Stimulated activated CD4-positive, alpha-beta T cell treated with anti-CD3 and anti-CD28 coated beads, Interleukin-15, amount 100 ng/mL, for 48 hours (primary cell): Measurements from ENCODE around the gene SLC35D1.

Experiments
- DNase-seq, 2 donors: peaks; one replicate each; pipeline ENCODE4 v3.0.0-alpha.2; 2020; ENCODE audit warnings: low read depth in 2 of 2

The SLC35D1 gene

DNA sequence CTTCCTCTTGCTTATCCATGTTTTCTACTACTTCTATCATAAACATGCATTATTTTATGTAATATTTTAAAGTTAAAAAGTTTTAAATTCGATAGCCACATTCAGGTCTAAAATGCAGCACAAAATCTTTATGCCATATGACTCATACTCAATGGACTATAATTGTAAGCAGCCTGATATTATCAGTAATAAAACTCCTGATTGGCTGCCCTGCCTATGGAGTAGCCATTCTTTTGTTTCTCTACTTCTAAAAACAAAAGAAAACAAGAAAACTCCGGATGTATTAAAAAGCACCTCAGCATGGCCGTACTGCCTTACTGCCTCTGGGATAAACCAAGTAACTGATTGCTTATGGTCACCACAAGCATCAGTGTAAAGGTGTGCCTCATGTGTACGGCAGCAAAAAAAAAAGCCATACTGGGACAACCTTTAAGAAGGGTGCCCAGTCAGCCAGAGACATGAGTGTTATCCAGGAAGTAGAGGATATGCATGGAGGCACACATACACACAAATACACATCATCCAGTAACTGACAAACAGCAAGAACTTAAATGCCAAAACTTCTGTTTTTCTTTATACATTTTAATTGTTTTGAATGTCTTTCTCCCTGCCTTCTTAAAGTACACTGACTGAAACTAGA lies 9.2 kb downstream of the SLC35D1 start:
- no peak for DNase-seq

DNA sequence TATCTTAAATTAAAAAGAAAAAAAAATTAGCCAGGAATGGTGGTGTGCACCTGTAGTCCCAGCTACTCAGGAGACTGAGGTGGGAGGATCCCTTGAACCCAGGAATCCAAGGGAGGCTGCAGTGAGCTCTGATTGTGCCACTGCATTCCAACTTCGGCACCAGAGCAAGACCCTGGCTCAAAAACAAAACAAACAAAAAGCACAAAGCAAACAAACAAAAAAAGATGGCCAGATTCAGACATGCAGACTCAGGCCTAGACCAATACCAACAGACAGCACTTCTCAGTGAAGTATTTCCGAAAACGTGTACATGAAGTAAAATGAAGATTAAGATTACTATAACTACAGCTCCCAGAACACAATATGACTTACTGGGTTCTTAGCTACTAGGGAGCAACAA lies 10.6 kb downstream of the SLC35D1 start:
- no peak for DNase-seq

DNA sequence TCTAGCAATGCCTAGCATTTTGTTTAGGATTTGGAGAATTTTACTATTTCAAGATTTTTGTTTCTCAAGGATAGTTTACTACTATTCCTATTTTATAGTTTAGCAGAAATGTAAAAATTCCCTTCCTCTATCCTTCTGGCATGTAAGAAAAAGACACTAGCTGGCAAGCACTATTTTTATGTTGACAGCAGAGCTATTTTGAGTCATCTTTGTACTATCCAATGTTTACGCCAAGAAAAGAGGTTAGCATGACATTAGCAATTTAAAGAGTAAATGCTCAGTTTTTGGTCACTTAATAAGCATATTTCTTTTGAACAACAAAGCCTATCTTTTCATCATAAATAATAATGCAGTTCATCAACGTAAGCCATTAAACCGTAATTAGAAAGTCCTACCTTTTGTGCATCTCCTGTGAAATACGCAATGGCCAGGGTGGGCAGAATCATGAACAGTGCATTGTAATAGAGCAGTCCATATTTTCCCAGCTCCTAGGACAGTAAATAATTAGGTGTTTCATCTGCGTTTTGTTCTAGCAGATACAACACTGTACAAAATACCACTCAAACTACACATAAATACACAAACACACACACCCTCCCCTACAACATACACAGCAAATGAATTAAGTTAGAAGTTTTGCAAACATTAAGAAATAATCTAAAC lies 12.0 kb downstream of the SLC35D1 start:
- DNase-seq = no peak

DNA sequence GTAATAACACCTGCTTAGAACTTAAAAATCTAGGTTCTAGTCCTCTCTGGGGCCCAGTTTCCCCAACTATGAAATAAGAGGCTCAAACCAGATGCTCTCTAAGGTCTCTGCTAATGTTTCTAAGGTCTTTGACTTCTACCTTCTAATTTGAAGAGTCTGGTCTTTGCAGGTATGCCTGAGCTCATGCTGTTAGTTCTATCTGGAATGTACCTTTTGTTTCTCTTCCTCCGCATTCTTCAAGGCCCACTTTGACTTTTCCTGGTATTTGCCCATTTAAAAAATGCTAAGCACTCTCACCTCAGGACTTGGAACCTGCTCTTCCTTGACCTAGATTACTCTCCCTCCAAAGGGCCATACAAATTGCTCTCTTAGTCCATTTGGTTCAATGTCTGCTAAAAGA lies 13.5 kb downstream of the SLC35D1 start:
- no peak for DNase-seq

DNA sequence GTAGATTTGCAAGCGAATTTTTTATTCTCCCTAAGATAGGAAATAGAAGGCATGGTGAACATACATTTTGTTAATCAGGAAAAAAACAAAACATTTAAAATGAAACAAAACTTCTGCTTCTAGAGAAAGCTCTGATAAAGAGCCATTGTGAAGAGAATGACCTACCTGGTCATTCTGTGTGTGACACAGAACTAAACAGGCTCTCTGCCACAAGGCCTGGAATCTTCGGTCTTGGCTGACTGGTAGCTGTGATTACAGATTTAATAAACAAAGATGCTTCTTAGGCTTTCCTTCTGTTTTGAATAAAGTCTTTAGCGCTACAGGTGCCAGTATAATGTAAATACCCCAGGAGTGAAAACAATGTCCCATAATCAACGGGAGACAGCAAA lies 22.1 kb downstream of the SLC35D1 start:
- no peak for DNase-seq

DNA sequence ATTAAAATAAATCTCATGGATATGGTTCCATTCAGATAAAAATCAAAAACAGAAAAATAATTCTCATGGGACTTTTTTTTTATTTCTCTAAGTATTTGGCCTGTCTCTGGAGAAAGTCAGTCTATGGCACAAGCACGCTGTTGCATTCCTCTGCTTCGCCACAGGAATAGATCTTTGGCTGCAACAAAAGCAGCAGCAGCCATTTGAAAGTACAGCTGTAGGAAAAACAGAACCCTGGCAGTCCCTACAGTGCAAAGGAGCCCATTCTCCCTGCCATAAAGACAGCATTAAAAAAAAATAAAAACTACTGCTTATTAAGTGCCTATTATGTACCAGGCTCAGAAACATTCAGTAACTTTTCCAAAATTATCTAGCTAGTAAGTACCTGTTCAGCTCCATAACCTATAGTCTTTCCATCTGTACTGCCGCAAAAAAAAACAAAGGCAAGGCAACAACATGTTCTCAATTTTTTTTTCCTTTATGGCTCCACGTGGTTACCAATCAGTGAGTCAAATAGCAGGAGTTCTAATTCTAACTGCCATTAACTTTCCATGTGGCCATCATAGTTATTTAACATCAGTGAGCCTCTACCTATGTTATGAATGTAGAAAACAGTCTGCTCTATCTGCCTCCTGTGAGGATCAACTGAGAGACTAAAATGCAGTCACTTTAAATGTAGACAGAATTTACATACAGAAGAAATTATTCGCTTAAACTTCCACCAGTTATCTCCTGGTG lies 22.7 kb downstream of the SLC35D1 start:
- no peak for DNase-seq

DNA sequence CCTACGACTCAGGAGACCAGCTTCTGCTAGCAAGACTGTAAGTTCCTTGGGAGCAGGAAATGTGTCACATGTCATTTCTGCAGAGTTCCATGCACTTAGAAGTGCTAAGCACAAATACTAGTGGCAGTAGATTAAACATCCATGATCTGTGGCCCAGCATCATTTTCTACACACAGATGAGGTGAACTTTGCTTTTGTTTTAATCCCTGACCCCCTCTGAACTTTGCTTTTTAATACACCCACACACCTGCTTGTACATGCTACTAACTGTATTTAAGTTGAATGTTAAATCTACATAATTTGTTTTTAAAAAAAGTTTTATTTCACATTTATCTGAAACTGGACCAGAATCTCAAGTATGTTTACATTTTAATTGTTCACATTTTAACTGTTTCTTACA lies 24.5 kb downstream of the SLC35D1 start:
- DNase-seq = no peak

DNA sequence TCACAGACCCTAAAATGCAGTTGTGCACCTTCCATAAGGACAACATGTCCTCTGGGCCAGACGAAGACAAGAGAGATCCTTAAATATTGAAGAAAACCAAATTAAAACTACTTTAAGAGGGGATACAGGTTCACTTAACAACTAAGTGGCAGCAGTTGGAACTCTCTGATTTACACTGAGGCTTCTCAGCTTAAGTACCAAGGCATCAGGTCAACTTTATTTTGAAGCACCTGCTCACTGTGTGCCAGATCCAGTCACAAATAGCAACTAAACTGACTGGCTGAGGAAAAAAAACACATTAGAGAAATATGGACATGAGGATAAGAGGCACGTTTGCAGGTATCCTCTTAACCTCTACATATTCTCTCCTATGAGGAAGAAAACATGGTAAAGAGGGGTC lies 33.2 kb downstream of the SLC35D1 start:
- DNase-seq = no peak

DNA sequence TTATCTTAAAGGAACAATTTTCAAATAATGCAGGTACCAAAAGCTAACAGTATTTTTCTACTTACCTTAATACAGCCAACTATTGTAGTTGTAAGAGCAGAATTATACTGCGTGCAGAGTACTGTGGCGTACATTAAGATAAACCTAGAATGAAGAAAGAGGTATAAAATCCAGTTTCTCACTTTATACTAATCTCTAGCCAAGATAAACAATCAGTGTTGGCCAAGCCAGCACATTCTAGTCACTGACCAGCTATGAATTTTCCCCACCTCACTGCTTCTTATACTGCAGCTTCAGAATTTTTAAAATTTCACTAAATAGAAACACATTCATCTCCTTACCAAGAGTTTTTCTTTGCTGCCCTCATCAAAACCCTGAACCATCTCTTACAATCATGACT lies 33.6 kb downstream of the SLC35D1 start:
- no peak for DNase-seq

DNA sequence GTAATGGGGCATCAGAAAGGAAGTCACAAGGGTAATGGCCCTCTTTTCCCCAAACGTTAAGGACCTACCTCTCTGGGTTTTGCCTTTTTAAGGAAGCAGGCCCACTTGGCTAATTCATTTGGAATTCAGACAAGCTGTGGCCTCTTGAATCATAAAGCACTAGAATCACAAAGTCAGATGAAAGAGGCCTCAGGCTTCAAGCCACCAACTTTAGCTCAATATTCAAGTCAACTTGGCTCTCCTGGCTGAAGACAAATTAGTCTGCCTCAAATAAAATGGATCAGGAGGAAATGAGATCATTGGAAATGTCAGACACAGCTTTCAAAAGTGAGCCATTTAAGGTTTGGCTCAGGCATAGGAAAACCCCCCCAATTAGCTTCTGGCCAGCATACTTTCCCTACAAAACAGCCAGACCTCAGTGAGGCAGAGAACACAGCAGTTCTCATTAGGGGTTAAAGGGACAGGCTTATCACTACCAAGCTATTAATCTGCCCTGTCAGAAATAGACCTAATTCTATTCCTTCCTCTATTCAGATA lies 34.3 kb downstream of the SLC35D1 start:
- DNase-seq = no peak

DNA sequence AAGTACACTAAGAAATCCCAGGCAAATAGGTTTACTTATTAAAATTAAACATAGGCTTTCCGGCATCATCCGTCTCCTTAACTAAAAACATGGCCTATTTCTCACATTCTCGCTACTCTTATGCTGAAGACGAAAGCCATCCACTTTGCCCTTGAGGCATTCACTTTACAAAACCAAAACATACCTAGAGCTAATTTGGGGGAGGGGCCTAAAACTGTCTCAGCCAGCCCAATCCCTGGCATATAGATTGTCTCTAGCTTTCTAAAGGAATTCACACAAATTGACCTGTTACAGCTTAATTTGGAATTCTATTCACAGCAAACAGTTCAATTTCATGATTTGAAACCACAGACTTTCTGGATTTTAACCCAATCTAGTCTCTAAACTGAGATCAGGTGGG lies 34.8 kb downstream of the SLC35D1 start:
- no peak for DNase-seq

DNA sequence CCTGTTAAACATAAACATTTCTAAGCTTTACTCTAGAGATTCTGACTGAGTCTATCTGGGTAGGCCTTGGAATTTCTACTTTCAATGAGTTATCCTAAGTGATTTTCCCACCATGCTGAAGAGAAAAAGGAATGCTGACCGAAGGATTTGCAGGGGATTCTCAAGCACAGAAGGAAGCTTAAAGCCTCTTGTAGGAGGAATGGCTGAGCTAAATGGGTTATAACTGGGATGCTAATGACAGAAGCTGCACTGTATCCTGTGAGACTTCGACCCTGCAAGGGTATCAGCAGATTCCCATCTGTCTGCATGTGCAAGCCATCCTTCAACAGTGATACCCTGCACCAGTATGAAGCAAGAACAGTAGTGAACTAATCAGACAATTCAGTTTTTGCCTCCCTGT lies 35.4 kb downstream of the SLC35D1 start:
- DNase-seq = no peak

DNA sequence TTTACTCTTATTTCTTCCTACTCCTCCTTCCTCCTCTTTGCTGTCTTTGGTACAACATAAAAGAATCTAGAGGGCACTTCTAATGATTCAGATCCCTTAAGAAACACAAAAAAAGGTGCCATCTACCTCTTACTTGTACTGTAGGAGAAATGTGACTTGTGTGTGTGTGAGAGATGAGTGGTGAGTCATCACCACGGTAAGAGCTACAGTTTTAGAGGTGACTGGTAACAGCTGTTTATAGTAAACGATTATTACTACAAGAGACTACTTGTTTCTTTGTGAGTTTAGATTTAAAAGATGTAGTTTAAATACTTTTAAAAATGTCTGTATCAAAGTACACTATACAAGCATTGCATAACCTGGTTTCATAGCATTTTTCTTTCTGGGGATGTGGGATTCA lies 40.4 kb downstream of the SLC35D1 start:
- no peak for DNase-seq

DNA sequence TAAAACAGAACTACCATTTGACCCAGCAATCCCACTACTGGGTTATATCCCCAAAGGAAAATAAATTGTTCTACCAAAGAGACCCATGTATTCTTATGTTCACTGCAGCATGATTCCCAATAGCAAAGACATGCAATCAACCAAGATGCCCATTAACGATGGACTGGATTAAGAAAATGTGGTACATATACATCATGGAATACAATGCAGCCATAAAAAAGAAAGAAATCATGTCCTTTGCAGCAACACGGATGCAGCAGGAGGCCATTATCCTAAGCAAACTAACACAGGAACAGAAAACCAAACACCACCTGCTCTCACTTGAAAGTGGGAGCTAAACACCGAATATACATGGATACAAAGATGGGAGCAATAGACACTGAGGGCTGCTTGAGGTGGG lies 44.2 kb downstream of the SLC35D1 start:
- no peak for DNase-seq

DNA sequence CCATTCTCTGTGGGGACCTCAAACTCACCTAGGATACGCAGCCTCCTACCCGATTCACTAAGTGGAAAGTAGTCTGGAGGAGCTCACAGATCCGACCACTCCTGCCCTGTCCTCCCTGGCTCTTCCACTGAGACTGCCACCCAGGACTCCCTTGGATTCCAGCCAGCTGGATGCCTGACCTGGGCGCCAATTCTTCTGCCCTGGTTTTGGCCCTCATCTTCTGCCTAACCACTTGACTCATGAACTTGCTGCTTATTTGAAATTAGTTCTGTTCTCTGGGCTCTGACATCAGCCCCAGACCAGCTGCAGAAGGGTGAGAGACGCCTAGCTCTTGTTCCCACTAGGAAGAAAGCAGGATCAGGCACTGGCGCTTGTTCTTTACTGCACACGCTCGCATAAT lies 48.9 kb downstream of the SLC35D1 start:
- DNase-seq = no peak

DNA sequence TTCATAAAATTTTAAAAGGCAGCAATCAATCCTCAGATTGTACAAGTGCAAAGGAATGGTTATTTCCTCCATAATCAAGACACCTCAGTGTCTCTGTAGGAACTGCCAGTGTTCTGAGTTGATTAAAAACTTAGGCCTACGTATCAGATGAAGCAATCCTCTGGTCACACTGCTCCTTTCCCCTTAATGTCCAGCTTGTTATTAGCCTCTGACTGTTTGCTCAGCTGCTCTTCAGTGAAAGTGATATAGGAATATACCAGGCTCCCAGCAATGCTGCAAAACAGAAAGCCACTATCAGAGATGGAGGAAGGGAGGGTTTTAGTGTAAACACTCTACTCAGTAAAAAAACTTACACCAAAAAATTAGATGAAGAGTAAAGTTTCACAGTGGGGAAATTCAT lies 49.8 kb downstream of the SLC35D1 start:
- no peak for DNase-seq

DNA sequence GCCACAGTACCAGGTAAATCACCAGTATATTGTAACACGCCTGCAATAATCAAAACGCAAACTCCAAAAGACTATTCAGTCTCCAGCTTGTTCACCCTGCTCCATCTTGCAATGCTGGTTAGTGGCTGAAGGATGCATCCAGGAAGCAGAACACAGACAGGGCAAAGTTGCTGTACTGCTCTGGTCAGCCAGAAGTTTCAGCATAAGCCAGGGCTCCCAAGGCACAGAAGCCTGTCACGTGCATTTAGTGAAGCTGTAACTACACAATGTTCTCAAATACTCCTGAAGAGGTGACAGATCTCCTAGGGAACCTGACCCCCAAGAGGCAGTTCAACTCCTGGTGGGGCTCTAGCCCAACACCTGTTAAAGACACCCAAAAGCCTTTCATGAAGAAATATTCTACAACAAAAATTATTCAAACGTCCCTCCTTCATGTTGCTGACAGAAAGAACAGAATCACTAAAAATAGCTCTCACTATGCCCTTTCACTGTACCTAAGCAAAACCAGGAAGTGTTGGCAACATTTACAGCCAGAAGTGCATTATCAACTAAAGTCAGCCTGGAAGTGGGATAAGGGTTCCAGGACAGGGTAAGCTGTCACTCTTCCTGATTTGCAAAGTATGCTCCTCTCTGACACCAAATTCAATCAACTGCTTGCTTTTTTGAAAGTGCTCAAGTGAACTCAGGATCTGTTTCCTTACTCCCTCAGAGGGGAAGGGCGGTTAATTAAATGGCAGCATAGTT lies 52.1 kb downstream of the SLC35D1 start:
- DNase-seq = no peak

DNA sequence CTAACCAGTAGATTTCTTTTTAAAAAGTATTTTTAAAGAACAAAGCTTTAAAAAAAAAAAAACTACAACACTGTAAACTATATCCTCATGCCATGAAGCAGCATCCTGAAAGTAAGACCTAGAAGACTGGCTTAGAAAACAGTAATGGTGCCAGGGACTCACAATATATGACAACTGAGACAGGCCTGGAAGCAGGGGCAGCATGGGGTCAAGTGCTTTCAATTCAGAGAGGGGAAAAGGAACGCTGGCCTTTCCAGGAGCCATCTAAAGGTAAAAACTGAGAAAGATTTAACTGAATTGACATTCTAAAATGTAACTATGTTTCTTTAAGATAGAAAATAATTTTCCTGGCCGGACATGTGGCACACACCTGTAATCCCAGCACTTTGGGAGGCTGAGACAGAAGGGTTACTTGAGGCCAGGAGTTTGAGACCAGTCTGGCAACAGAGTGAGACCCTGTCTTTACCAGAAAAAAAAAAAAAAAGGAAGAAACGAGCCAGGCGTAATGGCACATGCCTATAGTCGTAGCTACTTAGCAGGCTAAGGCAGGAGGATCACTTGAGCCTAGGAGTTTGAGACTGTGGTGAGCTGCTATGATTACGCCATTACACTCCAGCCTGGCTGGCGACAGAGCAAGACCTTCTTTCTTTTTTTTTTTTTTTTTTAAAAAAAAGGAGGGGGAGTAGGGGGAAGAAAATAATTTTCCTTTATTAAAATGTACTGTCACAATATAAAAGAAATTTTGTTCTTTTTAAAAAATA lies 54.1 kb downstream of the SLC35D1 start:
- DNase-seq = no peak

DNA sequence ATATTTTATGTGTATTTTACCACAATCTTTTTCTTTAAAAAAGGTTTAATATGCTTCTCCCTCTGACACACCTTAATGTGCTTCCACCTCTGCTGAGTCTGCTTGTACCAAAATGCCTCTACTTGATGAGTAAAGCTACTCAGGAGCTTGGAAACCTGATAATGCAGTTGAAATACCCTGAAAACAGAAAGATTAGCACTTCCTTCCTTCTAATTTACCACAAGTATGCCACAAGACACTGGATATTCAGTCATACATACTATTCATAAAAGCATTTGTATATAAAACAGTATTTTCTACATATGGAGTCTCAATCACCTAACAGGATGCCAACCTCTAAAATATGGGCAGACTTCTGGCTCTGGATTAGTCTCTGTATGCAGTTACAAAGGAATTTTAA lies 55.0 kb downstream of the SLC35D1 start:
- no peak for DNase-seq

DNA sequence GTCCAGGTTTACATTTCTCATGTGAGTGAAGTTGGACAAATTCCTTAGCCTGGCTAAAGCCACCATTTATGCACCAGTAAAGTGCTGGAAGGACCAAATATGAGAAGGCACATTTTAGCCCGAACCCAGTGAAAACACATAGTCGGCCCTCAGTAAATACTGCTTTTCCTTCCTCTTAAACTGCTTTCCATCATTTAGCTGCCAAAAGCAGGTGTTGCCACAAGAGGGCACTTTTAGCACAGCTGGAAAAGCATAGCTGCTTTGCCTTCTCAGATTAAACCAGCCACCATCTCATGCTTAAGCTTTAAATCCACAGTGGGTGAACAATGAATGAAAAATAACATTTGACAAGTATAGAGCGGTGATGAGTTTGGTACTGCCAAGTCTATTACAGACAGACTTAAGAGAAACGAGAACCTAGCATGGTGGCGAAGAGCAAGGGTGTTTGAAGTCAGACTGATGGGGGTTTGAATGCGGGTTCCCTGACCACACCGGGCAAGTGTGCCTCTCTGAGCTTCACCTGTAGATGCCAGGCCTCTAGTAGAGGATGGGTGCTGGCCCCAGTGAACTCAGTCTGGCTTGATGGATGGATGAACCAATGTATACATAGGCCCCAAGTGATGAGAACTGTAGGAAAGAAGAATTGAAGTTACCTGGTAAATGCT lies 57.8 kb downstream of the SLC35D1 start:
- DNase-seq = peak; percentile 40 to 41

DNA sequence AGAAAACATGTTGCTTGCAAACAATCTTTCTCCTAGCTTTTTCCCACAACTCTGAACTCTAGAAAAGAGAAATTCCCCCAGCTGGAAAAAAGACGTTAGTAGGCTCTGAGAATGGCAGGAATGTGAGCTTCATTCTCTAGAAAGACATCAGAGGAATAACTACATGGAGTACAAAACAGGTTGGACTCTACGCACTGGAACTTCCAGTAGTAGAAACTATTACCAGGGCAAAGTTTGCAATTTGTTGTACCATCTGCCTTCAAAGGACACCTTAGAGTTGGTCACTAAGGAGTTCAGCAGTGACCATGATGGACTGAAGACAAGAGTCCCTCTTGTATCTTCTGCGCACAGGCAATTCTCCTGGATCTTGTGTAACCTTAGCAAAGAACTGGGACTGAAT lies 60.9 kb downstream of the SLC35D1 start:
- no peak for DNase-seq
